HG03432 (cell line): ENCODE results near the gene EGFR.

Source experiments
- ATAC-seq: cut with Tn5 transposase; IDR thresholded peaks from one replicate; pipeline ENCODE4 v1.9.1; 2021; ENCODE audit warnings: mild to moderate bottlenecking, moderate library complexity; ENCODE audit not compliant: unreplicated experiment

The EGFR gene

DNA sequence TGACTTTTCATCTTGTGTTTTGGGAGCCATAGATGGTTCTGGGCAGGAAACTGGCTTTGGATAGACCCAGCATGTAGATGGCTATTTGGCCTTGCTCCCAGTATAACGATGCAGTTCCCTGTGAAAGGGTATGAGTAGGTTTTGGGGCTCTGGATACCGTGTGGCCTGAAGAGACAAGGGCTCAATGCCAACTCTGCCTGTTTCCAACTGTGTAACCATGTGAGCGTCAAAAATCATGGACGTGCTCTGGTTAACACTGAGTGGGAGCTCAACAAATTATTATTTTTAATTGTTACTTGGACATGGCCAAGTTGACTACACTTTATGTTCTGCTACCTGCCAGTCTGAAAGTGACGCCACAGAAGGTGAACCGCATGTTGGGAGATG is 41.8 kb downstream of the EGFR start:
- ATAC-seq: no peak

DNA sequence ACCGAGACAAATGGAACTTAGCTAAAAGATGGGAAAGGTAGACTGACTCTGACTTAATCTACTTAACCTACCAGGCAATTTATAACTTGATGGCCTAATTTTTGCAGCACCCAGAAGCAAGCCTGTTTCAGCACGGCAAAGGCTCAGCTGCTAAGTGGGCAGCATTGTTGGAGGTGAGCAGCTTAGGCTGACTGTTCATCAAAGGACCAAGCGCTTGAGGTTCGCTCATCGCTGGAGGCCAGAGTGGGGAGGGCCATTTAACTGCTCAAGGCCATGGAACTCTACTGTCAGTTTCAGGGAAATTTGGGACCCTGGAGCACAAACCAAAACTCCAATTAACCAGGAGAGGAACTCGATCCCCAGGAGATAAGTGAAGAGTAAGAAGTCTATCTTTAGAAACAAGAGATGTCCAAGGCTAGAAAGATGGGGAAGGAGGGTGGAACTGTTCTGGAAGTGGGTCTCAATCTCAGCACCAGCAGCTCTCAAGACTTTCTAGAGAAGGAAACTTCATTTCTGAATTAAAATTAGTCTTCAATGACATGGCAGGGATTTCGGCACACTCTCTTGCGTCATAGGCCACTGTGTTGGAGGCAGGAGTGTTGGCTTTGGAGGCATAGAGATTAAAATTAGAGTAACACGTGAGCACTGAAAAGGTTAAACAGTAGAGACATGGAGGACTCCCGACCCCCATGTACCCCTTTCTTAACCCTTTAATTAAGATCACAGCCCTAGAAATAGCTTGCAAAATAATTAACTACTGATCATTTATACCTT is 43.1 kb downstream of the EGFR start:
- no peak for ATAC-seq

DNA sequence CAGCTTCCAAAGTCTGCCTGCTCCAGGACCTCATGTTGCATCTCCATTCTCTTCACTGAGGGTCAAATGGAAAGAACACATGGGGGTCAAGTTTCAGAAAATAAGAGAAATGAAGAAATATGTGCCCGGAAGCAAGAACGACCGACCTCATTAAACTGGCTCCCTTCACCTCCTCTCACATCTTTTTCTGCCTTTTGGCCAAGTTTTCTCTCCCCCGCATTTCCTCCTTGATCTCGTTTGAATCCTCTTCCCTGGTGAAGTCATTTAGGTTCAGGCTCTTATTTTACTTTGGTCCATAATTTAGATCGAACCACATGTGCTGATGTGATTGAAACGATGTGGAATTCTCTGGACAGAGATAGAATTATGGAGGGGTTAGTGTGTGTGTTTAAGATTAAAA is 44.2 kb downstream of the EGFR start:
- ATAC-seq: no peak

DNA sequence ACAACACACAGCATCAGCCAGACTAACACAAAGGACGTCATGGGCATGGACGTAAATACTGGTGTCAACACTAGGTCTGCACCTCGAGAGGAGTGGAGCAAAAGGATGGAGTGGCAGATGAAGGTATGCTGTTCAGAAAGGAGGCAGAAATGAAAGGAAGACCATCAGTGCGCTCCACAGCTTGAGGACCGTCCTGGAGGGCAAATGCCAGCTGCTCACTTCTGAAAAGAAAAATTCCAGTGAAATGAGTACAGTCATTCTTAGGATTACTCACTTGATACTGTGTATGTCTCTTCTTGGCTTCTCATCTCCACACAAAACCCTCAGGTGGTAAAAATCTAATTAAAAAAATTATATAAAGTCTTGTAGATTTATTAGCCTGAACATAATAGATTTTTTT is 44.8 kb downstream of the EGFR start:
- no peak for ATAC-seq

- ATAC-seq: peak; percentile 80
These were observed 46.3 kb downstream of the EGFR start for GRCh38 chr7:55065079-55065478.

DNA sequence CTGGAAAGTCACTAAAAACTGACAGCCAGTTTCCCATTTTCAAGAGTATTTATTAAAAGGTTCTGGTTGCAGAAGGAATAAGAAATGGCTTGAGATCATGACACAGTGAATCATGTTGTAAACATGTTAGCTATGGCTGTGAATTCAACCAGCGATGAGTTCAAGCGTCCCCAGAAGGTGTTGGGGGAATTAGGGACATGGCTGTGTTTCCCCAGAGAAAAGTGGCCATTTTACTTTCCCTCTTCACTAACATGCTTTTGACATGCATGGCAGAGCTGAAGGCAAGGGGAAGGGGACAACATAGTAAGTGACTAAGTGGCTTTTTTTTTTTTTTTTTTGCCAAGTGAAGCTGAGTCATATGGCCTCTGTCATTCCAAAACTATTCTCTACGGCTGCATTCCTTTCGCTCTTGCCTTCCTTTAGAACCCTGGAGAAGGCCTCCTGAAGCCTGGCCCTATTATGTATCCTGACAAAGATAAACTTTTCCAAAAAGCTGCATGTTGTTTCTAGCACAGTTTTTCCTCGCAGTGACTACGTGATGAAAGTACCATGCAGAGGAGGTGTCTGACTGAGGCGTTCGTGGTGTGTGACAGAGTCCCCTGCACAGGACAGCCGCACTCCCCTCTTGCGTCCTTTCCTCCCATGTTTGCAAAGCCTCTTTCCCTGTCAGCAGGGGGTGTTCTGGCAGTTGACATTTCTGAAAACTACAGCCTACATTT is 46.9 kb downstream of the EGFR start:
- peak; percentile 54 for ATAC-seq

DNA sequence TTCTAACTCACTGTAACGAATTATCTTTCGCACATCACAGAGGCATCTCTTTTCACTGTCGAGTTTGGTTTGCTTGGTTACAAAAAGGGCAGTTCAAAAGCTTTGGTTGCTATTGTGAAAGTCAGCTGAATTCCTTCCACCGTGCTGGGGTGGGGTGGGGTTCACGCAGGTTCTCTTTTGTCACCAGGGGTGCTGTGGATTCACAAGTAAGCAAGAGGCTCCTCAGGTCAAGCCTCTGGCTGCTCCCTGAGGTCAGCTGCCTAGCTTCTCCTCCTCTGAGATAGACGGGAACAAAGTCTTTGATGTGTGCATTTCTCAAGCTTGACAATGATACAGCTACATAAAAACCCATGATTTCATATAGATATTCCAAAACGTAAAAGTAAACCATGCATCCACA is 47.7 kb downstream of the EGFR start:
- no peak for ATAC-seq

GRCh38 chr7:55066938-55067337 is 48.1 kb downstream of the EGFR start:
- ATAC-seq: no peak

DNA sequence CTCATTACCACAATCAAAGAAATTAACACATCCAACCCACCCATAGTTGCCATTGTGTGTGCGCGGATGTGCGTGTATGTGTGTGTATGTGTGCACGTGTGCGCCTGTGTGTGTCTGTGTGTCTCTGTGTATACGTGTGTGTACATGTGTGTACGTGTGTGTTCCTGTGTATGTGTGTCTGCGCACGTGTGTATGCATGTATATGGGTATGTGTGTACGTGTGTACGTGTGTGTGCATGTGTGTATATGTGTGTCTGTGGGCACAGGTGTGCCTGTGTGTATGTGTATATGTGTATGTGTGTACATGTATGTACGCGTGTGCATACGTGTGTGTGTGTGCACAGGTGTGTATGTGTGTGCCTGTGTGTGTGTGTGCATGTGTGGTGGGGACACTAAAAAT is 48.9 kb downstream of the EGFR start:
- ATAC-seq: no peak

DNA sequence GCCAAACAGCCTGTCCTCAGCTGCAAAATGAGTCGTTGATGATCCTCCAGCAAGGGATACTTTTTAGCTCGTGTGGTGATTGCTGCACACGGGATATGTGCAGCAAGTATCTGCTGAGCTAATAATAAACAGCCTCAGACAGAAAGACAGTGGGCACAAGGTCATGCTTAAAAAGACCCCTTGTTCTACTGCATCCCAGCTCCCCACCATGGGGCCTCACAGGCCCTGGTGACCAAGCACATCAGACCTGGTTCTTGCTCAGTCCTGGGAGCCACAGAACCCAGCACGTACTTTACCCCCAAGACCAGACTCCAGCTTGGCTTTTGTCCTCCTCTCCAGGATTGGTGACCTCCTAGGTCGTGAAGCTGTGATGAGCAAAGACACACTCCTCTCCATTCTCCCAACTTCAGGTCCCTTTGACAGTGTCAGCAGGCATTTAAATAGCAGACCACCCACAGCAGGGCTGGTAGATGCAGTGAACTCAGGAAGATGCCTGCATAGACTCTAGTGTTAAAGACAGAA is 50.5 kb downstream of the EGFR start:
- no peak for ATAC-seq

DNA sequence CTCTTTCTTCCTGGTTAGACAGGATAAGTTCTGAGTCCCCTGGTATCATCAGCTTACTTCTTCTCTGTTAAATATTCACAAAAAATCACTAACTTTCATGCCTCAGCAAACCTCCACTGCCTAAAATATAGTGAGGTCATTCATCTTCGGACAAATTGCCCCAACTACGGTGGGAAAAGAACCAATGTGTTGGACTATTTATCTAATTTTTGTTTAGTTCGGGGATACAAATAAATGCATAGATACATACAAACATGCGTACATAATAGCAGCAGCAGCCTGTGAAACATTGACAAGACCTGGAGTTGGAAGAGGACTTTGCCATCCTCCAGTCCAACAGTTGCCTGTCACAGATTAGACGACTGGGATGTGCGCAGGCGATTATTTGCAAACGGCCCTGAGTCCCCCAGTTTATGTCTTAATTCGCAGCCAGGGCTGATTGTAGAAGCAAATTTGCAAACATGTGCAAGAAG is 51.5 kb downstream of the EGFR start:
- no peak for ATAC-seq

DNA sequence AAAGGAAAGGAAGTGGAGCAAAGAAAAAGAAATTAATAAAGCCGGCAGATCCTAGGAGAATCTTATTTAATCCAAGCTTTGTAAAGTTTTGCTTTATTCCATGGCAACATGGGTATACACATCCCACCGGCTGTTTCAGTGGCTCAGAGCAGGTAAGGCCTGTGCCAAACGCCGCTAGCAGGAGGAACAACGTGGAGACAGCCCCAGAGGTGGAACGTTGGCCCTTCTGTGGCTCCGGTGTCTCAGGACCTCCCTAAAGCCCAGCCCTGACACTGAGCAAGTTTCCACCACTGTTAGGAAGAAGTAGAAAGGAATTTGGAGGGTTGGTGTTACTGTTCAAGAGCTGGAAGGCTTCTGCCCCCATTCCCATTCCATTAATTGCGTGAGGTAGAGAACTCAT is 52.0 kb downstream of the EGFR start:
- no peak for ATAC-seq

DNA sequence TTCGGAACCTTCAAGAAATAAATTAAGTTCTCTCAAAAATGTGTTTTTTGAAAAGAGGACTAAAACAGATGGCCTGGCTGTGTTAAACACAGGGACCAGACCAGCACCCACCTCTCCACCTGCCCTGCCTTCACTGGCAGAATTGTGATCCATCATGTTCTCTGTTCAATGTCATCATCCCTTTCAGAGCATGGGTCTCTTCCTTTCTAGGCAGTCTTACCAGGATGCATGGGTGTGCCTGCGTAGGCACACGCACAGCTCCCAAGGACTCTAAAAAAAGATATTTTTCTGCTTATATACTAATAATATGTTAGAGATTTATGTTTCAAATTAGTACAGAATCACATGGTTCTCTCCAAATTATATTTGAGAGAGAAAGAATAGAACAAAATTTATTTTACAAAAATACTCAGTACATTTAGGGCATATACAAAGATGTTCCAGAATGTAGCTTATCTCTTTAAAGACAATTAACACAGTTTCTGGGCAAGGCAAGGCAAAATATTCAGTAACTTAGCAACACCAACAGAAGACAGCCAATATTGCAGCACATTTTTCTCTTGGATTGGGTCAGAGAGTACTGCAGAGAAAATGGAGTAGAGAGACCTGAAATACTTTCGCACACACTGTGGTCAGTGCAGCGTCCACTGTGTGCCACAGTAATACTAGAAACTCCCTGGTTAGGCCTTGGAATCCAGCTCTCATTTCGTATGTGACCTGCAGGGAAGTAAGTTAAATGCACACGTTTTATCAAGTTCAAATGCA is 52.8 kb downstream of the EGFR start:
- ATAC-seq: no peak

GRCh38 chr7:55072251-55072650 is 53.4 kb downstream of the EGFR start:
- no peak for ATAC-seq

GRCh38 chr7:55073051-55073511 is 54.3 kb downstream of the EGFR start:
- peak; percentile 71 for ATAC-seq

DNA sequence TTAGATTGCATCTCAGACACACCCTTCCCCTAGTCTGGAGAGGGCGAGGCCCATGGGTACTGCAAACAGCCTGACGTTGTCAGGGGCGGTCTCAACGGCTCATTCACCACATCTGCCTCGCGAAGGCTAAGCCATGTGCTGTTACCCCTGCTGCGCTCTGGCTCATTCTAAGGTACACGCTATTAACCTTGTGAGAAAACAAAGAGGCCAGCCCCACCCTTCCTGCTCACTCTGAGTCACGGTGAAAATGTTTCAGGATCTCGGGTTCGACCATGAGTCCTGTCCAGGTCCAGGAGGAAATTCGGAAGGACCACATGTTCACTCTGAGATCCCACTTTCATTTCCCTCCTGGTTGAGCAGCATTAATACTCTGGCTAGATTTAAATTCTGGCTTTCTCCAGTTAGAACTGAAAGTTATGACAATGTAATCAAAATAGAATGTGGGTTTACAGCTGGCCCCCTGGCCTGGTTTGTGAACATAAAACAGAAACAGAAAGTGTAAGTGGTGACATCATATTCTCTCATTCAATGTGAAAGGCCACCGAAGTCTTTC is 55.2 kb downstream of the EGFR start:
- peak; percentile 88 for ATAC-seq

DNA sequence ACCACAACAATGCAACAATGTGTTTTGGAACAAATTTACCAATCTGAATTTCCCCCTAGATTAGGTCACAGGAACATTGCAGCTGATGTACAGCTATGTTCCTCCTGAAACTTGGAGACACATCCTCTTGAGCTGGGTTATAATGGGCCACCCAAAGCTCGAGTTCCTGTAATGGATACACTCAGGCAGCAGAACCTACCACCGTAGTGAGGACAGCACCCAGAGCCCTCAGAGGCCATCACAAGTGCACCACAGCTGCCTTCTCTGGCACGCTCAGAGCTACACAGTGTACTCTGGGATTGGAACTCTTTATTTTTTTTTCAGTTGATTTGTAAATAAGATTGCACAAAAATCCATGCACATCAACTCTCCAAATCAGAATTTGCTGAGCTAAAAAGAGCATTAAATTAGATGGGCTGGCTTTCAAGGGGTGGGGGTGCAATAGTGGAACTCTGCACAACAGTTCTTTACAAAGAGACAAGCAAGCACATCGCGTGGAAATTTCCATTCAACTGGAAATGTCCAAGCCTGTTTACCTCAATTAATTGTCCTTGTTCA is 56.7 kb downstream of the EGFR start:
- no peak for ATAC-seq

GRCh38 chr7:55077561-55078410 is 59.0 kb downstream of the EGFR start:
- no peak for ATAC-seq

DNA sequence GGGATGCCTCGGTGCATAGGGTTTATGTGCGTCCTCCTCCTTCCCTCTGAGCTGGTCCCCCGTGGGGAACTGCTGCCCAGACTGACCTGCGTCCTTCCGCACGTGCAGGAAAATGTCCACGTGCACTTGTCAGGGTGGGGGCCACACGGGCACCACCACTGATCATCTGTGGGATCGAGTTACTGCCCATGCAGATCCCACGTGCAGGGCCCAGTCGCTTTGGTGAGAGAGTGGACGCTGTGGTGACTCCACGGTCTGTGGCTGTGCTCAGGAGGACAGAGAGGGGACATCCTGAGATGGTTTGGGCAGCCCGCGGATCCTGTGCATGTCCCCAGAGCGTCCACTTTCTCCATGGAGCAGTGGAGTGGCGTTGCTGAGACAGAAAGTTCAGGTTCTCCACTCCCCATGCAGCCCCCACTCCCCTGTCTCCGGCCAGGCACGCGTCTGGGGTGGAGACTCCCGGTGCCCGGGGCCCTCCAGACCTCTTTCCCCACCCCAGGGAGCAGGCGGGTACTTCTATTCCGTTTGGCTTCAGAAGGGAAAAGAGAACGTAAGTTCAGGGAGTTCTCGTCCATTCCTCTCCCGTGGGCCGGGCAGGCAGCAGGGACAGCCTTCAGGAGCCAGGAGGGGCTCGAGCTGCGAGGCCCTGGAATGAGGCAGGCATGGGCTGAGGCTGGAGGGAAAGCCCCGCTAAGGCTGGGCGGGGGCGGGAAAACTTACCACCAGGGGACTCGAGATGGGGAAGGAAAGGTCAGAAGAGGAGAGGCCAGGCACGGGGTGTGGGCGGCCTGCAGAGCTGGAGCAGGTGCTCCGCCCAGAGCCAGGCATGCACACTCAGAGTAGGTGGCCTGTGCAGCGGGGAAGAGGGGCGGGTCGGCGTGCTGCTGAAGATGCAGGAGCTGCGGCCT is 59.9 kb downstream of the EGFR start:
- no peak for ATAC-seq
